DMS79 treated with DMSO at 0.1 percent for 48 hours (cell line): Measurements from ENCODE around the gene BCL2L12.

ENCODE experiments used
- DNase-seq: peaks from one replicate; lab custom pipeline; 2025; lab: John Stamatoyannopoulos, UW

Gene BCL2L12

GRCh38 chr19:49642492-49643035 lies 23.2 kb upstream of the BCL2L12 start:
- no peak for DNase-seq

DNA sequence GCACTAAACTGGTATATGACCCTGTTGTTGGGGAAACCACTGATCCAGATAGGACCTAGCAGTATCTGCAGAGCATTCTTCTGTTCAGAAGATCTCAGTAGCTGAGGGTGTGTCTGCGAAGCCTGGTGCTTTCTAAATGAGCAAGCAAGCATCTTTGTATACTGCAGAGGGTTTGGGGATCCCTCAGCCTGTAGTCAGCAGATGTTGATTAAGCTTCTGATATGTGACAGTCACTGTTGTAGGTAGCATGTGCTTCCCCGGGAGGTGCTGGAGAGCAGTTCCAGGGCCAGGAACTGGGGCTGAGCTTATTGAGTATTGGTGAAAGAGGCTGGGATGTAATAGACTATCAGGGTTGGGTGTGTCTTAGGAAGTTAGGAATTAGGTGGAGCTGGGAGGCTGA lies 22.3 kb upstream of the BCL2L12 start:
- no peak for DNase-seq

GRCh38 chr19:49645592-49645991 lies 20.1 kb upstream of the BCL2L12 start:
- DNase-seq: no peak

DNA sequence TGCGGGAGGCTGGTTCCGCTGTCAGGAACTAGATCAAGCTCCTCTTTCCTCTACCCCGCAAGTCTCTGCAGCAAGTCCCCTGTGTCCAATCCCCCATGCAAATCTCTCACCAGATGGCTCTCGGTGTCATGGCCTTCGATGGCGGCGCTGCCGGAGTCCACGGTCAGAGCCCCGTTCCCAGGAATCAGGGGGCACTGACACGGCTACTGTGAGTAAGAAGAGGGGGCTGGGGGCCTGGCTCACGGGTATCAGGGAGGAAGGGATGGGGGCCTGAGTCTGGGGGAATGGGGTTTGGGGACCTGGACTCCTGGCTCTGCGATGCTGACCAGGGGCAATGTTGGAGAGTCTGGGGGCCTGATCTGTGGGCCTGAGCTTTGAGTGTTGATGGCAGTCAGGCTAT lies 19.7 kb upstream of the BCL2L12 start:
- no peak for DNase-seq

GRCh38 chr19:49646586-49646985 lies 19.1 kb upstream of the BCL2L12 start:
- DNase-seq: no peak

DNA sequence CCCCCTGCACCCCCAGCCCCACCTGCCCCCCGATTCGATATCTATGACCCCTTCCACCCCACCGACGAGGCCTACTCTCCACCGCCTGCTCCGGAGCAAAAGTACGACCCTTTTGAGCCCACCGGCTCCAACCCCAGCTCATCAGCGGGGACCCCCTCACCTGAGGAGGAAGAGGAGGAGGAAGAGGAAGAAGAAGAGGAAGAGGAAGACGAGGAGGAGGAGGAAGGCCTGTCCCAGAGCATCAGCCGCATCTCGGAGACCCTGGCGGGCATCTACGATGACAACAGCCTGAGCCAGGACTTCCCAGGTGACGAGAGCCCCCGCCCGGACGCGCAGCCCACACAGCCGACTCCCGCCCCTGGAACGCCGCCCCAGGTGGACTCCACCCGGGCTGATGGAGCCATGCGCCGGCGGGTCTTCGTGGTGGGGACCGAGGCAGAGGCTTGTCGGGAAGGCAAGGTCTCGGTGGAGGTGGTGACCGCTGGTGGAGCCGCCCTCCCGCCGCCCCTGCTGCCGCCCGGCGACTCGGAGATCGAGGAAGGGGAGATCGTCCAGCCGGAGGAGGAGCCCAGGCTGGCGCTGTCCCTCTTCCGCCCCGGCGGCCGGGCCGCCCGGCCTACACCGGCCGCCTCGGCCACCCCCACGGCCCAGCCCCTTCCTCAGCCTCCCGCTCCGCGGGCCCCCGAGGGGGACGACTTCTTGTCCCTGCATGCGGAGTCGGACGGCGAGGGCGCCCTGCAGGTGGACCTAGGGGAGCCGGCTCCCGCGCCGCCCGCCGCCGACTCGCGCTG lies 14.5 kb upstream of the BCL2L12 start:
- DNase-seq: no peak

GRCh38 chr19:49651820-49652550 lies 13.7 kb upstream of the BCL2L12 start:
- DNase-seq: no peak

DNA sequence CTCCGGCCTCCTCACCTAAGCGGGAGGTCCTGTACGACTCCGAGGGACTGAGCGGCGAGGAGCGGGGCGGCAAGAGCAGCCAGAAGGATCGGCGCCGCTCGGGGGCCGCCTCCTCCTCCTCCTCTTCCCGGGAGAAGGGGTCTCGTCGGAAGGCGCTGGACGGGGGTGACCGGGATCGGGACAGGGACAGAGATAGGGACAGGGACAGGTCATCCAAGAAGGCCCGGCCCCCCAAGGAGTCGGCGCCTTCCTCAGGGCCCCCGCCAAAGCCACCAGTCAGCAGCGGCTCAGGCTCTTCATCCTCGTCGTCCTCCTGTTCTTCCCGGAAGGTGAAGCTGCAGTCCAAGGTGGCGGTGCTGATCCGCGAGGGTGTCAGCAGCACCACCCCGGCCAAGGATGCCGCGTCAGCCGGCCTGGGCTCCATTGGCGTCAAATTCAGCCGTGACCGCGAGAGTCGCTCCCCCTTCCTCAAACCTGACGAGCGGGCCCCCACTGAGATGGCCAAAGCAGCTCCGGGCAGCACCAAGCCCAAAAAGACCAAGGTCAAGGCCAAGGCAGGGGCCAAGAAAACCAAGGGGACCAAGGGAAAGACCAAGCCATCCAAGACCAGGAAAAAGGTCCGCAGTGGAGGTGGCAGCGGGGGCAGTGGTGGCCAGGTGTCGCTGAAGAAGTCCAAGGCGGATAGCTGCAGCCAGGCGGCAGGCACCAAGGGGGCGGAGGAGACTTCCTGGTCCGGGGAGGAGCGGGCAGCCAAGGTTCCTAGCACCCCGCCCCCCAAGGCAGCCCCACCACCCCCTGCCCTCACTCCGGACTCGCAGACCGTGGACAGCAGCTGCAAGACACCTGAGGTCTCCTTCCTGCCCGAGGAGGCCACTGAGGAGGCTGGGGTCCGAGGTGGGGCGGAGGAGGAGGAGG lies 12.9 kb upstream of the BCL2L12 start:
- DNase-seq: no peak

GRCh38 chr19:49653466-49653806 lies 12.3 kb upstream of the BCL2L12 start:
- DNase-seq: no peak

DNA sequence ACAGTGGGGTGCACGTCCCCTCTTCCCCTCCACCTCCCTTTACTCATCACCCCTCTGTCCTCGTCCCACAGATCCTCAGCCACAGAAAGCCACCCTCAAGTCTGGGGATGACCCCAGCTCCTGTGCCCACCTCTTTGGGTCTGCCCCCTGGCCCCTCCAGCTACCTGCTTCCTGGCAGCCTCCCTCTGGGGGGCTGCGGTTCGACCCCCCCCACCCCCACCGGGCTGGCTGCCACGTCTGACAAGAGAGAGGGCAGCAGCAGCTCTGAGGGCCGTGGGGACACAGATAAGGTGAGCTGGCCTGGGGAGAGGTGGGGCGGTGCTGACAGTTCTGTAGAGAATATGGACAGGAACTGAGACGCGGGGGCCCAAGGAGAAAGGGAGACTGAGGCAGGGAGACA lies 11.2 kb upstream of the BCL2L12 start:
- DNase-seq: no peak

DNA sequence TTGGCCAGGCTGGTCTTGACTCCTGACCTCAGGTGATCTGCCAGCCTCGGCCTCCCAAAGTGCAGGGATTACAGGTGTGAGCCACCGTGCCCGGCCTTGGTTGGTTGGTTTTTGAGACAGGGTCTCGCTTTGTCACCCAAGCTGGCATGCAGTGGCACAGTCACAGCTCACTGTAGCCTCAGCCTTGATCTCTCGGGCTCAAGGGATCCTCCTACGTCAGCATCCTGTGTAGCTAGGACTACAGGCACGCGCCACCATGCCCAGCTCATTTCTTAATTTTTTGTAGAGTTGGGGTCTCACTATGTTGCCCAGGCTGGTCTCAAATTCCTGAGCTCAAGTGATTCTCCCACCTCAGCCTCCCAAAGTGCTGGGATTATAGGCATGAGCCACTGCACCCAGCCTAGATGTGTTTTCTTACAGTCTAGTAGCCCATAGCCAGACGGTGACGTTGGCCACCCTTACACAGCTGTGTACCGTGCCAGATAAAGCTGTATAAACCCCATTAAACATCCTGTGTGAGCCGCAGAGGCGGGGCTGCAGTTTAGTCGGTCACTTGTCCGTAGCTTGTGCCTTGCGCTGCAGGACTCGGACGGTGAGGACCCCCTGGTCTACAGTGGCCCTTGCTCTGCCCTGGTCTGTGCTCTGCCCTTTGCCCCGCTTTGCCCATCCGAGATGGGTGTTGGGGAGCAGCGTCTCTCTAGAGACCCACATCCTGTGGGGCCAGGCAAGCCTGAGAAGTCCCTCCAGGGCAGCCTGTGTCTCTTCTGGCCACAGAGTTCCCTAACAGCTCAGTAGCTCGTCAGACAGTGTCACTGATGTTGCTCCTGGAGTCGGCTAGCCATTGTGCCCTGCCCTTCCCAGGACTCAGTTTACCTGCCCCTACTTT lies 9.9 kb upstream of the BCL2L12 start:
- no peak for DNase-seq

GRCh38 chr19:49656456-49657109 lies 9.2 kb upstream of the BCL2L12 start:
- DNase-seq: no peak

GRCh38 chr19:49657493-49658138 lies 8.1 kb upstream of the BCL2L12 start:
- DNase-seq: no peak

GRCh38 chr19:49658139-49658517 lies 7.6 kb upstream of the BCL2L12 start:
- DNase-seq: no peak

- DNase-seq: no peak
These were observed 6.9 kb upstream of the BCL2L12 start for GRCh38 chr19:49658566-49659442.

GRCh38 chr19:49660338-49660961 lies 5.3 kb upstream of the BCL2L12 start:
- DNase-seq: no peak

DNA sequence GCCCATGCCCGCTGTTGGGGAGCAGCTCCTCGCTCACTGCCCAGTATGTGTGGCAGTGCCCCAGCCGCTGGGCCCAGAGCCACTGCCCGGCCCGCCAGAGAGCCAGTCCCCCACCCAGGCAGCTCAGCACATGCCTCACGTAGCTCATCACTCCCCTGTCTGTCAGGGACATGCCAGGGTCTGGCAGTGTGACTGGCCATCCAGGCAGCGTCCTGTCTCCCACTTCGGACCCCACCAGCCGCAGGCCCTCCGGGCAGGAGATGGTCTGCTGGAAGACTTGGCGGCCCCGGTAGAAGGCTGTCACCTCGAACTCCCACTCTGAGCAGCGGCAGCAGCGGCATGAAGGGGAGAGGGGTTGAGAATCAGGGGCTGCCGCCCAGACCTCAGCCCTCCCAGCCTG lies 3.7 kb upstream of the BCL2L12 start:
- no peak for DNase-seq

DNA sequence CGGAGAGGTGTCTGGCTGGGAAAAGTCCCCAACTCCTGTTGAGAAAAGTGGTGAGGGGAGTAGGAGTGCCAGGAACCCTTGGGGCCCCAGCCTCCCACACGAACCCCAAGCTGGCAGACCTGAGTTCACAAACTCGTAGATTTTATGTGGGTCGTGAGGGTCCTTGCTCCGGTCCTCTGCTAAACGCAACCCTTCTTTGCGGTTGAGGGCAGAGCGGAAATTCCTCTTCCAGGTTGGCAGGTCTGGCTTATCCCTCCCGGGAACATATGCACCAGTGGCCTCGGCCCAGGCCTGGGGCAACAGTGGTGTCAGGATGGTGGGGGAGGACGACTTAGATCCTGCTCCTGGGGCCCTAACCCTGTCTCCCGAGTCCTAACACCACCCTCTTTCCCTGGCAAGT lies 2.5 kb upstream of the BCL2L12 start:
- no peak for DNase-seq
